Calu3 (cell line): ENCODE data around the gene PLK3. TPM values are rescaled to one million over a fixed set of nuclear protein-coding genes. Genes with fewer than 3 reads are reported as not detected.

Source experiments
- BruUV-seq: library from RNA; stranded (reverse); fragments of 400-500 nt; replicated peaks from 2 replicates; lab custom pipeline; 2021; lab: Mats Ljungman, UMichigan
- CTCF ChIA-PET: fragments of 300-600 bp; sonication (Branson Sonifier 250); formaldehyde crosslinking; loops from one replicate; lab custom pipeline; 2022; ENCODE audit warnings: antibody characterized with exemption; lab: Charles Lee
- DNase-seq: peaks from one replicate; pipeline ENCODE4 v3.0.0; 2022
- H3K27ac Mint-ChIP-seq: one replicate; pipeline ENCODE4 v1.8.0; 2022; ENCODE audit warnings: mixed read lengths; ENCODE audit not compliant: unreplicated experiment
- H3K27me3 Mint-ChIP-seq: one replicate; pipeline ENCODE4 v1.8.0; 2022; ENCODE audit warnings: mixed read lengths; ENCODE audit not compliant: unreplicated experiment
- H3K36me3 Mint-ChIP-seq: one replicate; pipeline ENCODE4 v1.8.0; 2022; ENCODE audit warnings: mild to moderate bottlenecking, moderate library complexity, mixed read lengths; ENCODE audit not compliant: insufficient read depth, unreplicated experiment
- H3K4me1 Mint-ChIP-seq: one replicate; pipeline ENCODE4 v1.8.0; 2022; ENCODE audit warnings: mild to moderate bottlenecking, low read depth, mixed read lengths; ENCODE audit not compliant: unreplicated experiment
- H3K4me3 Mint-ChIP-seq: one replicate; pipeline ENCODE4 v1.8.0; 2022; ENCODE audit warnings: mild to moderate bottlenecking, low read depth, moderate library complexity, mixed read lengths; ENCODE audit not compliant: unreplicated experiment
- H3K9me3 Mint-ChIP-seq: one replicate; pipeline ENCODE4 v1.8.0; 2022; ENCODE audit warnings: low read depth, mixed read lengths; ENCODE audit not compliant: unreplicated experiment
- CTCF ChIP-seq: fragments of 200-600 bp; IDR thresholded peaks from one replicate; pipeline ENCODE4 v1.8.0; 2022; ENCODE audit warnings: antibody characterized with exemption; ENCODE audit not compliant: unreplicated experiment
- intact Hi-C: fragments of 100-400 bp; cut with micrococcal nuclease; formaldehyde crosslinking; loops from one replicate; pipeline ENCODE4 v1.10.0; 2022; ENCODE audit not compliant: unreplicated experiment
- total RNA-seq: library from RNA; stranded (reverse); gene quantifications from 2 replicates; pipeline ENCODE4 v1.2.3, GENCODE V29; 2022

PLK3 gene
- total RNA-seq, 1 experiment from 2014 or later: 15.6 TPM

- peak overlapping the region; percentile 97 for H3K4me3 Mint-ChIP-seq
- H3K9me3 Mint-ChIP-seq: no peaks in the 10 kb centered on the region
- no peak for DNase-seq
- TF ChIP-seq CTCF: no peak
- CTCF ChIA-PET: no interaction called here
- intact Hi-C loops: no loop called here
- no peaks in the 10 kb centered on the region for H3K27me3 Mint-ChIP-seq
- peaks cover 19% of the 10 kb centered on the region for H3K4me1 Mint-ChIP-seq
- H3K27ac Mint-ChIP-seq: peak overlapping the region; percentile 76
- BruUV-seq: no TSS peak
- peaks cover 82% of the 10 kb centered on the region for H3K36me3 Mint-ChIP-seq
These were observed 22.1 kb upstream of the PLK3 start for GRCh38 chr1:44777969-44778635.

DNA sequence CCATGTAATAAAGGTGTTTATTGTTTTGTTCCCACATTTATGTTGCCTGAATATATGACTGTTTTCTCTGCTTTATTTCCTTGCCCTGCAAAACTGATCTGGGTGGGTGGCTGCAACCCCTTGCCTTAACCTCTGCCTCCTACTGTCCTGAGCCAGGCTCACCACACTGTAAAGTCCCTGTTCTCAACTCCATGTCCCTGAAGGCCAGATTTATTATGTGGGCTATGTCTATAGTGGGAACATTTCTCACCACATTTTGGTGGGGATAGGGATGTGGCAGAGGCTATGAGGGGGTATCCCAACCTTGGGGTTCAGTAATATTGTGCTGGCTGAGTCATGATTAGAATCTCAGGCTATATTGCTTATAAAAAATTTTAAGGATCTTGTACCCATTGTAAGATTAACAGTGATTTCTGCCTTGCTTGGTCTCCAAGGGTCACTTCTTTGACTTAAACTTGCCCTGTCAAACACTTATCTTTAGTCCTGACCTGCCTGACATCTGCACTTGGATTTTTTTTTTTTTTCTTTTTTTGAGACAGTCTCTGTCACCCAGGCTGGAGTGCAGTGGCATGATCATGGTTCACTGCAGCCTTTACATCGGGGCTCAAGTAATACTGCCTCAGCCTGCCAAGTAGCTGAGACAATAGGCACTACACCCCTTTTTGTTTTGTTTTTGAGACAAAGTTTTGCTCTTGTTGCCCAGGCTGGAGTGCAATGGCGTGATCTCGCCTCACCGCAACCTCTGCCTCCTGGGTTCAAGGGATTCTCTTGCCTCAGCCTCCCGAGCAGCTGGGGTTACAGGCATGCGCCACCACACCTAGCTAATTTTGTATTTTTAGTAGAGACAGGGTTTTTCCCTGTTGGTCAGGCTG is 21.2 kb upstream of the PLK3 start:
- no peaks in the 10 kb centered on the region for H3K27me3 Mint-ChIP-seq
- H3K4me1 Mint-ChIP-seq: peaks cover 19% of the 10 kb centered on the region
- peaks cover 89% of the 10 kb centered on the region for H3K36me3 Mint-ChIP-seq
- H3K9me3 Mint-ChIP-seq: no peaks in the 10 kb centered on the region
- intact Hi-C loops: no loop called here
- DNase-seq: no peak
- BruUV-seq: no TSS peak
- CTCF ChIA-PET: no interaction called here
- no peak overlapping the region for H3K27ac Mint-ChIP-seq
- H3K4me3 Mint-ChIP-seq: no peak overlapping the region
- TF ChIP-seq CTCF: no peak

- DNase-seq: no peak
- CTCF ChIA-PET: interaction anchor here (0.6 to 0.9 kb wide), 3 partner anchors 16 to 238 kb away, joined by 3 read pairs; no protein-coding TSS in a partner anchor
- Mint-ChIP-seq H3K9me3 (no peaks in the 10 kb centered on the region), H3K27me3 (no peaks in the 10 kb centered on the region), H3K4me1 (peaks cover 19% of the 10 kb centered on the region), H3K27ac (peak overlapping the region; percentile 71), H3K36me3 (peaks cover 80% of the 10 kb centered on the region), H3K4me3 (no peak overlapping the region)
- intact Hi-C loops: no loop called here
- BruUV-seq: no TSS peak
- TF ChIP-seq CTCF: no peak
These were observed 19.5 kb upstream of the PLK3 start for GRCh38 chr1:44780583-44781121.

GRCh38 chr1:44783697-44784093 is 16.5 kb upstream of the PLK3 start:
- Mint-ChIP-seq H3K27ac (no peak overlapping the region), H3K4me3 (peak overlapping the region; percentile 27), H3K9me3 (no peaks in the 10 kb centered on the region), H3K4me1 (peaks cover 3% of the 10 kb centered on the region), H3K36me3 (peaks cover 49% of the 10 kb centered on the region), H3K27me3 (no peaks in the 10 kb centered on the region)
- CTCF ChIA-PET: interaction anchor here (0.5 to 0.8 kb wide), 3 partner anchors 17 to 70 kb away, joined by 3 to 6 read pairs (median 3); no protein-coding TSS in a partner anchor
- no TSS peak for BruUV-seq
- intact Hi-C loops: no loop called here
- DNase-seq: no peak
- no peak for TF ChIP-seq CTCF
